HG02943 (cell line): ENCODE data around the gene METTL6.
"Not testable (repeated sequence)": the region's sequence is repeated elsewhere in the genome, so short reads cannot be mapped to it uniquely, and the experiment has no call there.

Source experiments
- ATAC-seq: cut with Tn5 transposase; IDR thresholded peaks from one replicate; pipeline ENCODE4 v1.9.1; 2021; ENCODE audit warnings: mild to moderate bottlenecking, low read depth, moderate library complexity; ENCODE audit not compliant: unreplicated experiment

The METTL6 gene

GRCh38 chr3:15405448-15406050 lies 21.8 kb downstream of the METTL6 start:
- no peak for ATAC-seq

DNA sequence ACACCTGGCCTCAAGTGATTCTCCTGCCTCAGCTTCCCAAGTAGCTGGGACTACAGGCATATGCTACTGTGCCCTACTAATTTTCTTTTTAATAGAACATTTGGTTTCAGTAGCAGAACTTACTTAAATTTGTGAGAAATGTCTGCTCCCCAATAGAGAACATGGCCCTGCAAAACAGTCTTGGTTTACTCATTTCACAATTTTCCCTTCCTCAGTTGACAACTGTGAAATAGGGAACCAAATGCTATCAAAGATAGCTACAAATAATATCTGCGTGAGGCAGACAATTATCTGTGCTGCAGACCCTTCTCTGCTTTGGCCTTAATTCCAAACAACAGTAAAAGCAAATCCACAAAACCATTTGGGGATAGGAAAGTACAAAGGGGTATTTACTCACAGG lies 22.6 kb downstream of the METTL6 start:
- no peak for ATAC-seq

GRCh38 chr3:15403965-15404364 lies 23.4 kb downstream of the METTL6 start:
- ATAC-seq: no peak

DNA sequence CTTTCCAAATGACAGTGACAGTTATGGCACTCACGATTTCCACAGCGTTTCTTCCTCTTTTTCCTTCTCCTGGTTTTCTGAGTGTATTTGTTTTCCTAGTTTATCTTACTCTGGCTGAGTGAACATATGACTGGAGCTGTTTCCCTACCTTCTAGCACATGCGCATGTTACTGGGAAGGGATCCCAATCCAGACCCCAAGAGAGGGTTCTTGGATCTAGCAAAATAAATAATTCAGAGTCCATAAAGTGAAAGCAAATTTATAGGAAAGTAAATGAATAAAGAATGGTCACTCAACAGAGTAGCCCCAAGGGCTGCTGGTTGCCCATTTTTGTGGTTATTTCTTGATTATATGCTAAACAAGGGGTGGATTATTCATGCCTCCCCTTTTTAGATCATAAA lies 23.8 kb downstream of the METTL6 start:
- no peak for ATAC-seq

- no peak for ATAC-seq
These were observed 25.4 kb downstream of the METTL6 start for GRCh38 chr3:15401936-15402335.

DNA sequence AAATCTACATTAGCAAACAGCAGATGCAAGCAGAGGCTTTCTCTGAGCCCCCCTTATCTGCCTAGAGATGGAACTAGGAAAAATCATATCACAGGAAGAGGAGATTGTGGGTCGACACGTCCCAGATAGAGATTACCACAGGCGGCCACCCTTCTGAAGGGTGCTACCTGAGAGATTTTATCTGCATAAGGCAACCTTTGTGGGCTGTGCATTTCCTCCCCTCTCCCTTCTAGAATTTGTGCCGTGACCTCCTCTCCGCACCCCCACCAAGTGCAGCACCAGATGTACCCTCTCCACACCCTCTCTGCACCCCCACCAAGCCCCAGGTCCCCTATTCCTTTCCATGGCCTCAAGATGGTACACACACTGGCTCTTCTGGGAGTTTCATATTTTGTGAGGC lies 27.4 kb downstream of the METTL6 start:
- no peak for ATAC-seq

DNA sequence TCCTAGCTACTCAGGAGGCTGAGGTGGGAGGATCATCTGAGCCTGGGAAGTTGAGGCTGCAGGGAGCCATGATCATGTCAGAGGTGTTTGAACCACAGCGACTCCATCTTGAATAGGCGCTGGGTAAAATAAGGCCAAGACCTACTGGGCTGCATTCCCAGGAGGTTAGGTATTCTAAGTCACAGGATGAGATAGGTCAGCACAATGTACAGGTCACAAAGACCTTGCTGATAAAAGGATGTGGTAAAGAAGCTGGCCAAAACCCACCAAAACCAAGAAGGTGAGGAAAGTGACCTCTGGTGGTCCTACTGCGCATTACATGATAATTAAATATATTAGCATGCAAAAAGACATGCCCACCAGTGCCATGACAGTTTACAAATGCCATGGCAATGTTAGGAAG lies 28.6 kb downstream of the METTL6 start:
- not testable (repeated sequence) for ATAC-seq

DNA sequence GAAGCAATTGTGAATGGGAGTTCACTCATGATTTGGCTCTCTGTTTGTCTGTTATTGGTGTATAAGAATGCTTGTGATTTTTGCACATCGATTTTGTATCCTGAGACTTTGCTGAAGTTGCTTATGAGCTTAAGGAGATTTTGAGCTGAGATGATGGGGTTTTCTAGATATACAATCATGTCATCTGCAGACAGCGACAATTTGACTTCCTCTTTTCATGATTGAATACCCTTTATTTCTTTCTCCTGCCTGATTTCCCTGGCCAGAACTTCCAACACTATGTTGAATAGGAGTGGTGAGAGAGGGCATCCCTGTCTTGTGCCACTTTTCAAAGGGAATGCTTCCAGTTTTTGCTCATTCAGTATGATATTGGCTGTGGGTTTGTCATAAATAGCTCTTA lies 34.1 kb downstream of the METTL6 start:
- ATAC-seq: not testable (repeated sequence)

GRCh38 chr3:15391007-15391406 lies 36.3 kb downstream of the METTL6 start:
- no peak for ATAC-seq

DNA sequence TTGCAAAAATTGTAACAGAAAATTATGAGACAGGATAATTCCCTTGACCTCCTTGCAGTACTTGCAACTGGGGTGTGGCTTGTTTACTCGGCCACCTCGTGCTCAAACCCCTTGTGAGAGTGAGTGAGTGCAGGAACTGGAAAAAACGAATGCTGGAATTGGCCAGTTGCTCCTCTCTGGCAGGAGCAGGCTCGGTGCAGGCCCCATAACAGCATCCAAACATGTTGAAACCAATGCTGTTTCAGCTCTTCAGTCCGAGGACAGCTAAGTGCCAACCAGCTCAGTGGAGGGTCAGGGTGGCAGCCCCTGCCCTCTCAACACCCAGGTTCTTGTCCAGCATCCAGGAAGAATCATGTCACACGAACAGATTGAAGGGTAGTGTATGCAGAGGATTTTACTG lies 36.9 kb downstream of the METTL6 start:
- no peak for ATAC-seq

GRCh38 chr3:15388335-15388734 lies 39.0 kb downstream of the METTL6 start:
- ATAC-seq: not testable (repeated sequence)

DNA sequence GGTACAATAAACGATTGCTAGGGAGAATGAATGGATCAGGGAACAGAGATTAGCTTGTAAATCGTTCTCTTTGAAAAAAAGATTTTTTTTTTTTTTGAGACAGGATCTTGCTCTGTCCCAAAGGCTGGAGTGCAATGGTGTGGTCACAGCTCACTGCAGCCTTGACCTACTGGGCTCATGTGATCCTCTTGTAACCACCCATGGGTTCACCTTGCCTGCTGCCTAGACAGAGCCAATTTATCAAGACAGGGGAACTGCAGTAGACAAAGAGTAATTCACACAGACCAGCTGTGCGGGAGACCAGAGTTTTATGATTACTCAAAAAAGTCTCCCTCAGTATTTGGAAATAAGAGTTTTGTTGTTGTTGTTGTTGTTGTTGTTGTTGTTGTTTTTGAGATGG lies 39.6 kb downstream of the METTL6 start:
- ATAC-seq: no peak

DNA sequence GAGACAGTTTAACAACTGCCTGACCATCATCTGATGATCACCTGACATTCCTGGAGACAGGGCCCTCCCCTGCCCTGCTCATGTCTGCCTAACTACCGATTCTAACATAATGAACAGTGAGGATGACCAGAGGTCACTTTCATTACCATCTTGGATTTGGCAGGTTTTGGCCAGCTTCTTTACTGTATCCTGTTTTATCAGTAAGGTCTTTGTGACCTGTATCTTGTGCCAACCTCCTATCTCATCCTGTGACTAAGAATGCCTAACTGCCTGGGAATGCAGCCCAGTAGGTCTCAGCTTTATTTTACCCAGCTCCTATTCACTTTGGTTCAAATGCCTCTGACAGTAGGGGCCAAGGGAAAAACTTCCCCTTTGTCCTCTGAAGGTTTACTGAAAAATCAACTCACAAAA lies 40.2 kb downstream of the METTL6 start:
- no peak for ATAC-seq

DNA sequence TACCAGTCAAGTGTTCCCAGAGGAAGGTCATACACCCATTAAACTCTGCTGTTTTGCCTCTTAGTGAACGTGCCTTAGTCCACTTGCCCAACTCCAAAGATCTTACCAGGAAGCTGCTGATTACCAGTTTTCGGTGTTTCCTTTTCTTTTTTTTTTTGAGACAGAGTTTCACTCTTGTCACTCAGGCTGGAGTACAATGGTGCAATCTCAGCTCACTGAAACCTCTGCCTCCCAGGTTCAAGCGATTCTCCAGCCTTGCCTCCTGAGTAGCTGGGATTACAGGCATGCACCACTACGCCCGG lies 40.7 kb downstream of the METTL6 start:
- ATAC-seq: not testable (repeated sequence)

- no peak for ATAC-seq
These were observed 41.3 kb downstream of the METTL6 start for GRCh38 chr3:15385901-15386653.

DNA sequence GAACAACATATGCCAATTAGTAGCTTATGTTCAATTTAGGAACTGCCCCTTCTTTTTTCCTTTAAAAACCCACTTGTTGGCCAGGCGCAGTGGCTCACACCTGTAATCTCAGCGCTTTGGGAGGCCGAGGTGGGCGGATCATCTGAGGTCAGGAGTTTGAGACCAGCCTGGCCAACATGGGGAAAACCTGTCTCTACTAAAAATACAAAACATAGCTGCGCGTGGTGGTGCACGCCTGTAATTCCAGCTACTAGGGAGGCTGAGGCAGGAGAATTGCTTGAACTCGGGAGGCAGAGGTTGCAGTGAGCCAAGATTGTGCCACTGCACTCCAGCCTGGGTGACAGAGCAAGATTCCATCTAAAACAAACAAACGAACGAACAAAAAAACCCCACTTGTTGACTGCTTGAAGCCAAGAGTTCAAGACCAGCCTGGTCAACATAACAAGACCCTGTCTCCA lies 42.1 kb downstream of the METTL6 start:
- ATAC-seq: not testable (repeated sequence)

DNA sequence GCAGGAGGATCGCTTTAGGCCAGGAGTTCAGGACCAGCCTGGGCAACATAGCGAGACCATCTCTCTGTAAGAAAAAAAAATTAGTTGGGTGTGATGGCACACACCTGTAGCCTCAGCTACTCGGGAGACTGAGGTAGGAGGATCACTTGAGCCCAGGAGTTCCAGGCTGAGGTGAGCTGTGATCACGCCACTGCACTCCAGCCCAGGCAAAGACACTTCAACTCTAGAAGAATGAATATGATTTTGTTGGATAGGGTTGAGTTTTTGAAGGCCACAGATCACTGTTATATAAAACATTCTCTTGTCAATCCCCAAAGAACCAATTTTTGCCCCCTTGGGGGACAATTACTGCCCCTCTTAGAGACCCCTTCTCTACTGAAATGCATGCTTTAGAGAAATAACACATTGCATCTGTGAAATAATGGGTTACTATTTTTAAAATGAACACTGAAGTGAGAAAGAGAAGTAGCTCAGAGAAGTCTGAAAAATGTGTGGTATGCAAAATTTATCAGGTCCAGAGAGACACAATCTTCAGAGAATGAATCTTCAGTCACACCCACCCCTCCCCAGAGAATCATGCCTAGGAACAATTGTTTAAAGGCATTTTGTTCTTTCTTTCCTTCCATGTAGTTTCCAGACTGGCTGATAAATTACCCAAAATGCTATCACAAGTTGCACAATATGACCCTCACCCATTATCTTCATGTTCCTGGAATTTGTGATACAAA lies 42.7 kb downstream of the METTL6 start:
- peak; percentile 70 for ATAC-seq

DNA sequence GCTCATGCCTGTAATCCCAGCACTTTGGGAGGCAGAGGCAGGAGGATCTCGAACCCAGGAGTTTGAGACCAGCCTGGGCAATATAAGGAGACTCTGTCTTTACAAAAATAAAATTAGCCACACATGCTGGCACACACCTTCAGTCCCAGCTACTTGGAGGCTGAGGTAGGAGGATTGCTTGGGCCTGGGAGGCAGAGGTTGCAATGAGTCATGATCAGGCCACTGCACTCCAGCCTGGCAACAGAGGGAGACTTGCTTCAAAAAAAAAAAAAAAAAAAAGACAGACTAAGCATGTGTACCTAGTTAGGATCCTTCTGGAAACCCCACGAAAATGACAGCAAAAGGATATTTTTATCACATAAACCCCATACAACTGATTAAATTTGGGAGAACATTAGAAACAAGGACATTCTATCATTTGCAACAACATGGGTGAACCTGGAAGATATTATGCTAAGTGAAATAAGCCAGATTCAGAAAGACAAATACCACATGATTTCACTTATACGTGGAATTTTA lies 44.9 kb downstream of the METTL6 start:
- ATAC-seq: no peak

DNA sequence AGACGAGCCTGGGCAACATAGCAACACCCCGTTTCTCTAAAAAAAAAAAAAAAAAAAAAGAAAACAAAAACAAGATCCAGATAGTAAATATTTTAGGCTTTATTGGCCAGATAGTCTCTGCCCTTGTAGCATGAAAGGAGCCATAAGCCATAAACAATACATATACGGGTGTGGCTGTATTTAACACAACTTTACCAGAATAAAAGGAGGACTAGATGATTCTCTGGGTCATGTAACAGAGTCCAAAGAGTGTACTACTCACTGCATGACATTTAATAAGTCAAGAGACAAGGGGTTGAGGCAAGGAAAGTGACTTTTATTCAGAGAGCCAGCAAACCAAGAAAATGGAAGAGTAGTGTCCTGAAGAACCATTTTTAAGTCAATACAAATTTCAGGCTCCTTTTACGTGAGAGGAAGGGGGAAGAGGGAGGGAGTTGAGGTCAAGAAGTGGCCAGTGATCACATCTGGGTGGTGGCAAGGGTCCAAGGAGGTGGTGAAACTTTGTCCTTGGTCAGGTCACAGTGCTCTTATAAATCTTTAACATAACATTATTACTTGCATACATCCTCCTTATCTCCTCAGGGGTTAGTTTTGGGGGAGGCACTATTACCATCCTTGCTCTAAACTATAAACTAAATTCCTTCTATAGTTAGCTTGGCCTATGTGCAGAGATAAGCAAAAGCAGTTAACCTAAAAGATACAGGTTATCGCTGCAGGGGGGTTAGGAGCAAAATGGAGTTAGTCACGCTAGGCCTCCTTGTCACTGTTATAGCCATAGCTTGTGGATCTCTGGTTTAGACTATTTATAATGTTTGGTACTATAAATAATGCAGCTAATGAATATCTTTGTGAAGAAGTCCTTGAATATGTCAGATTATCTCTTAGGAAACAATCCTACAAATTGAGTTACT lies 46.1 kb downstream of the METTL6 start:
- no peak for ATAC-seq

- peak; percentile 82 for ATAC-seq
These were observed 49.2 kb downstream of the METTL6 start for GRCh38 chr3:15377961-15378791.
